ENCODE data around the gene MEIOSIN. TPM values are rescaled to one million over a fixed set of nuclear protein-coding genes. Genes with fewer than 3 reads are reported as not detected.

MEIOSIN gene
- total and polyA plus RNA-seq, 9 of the 15 experiments (the other 6 are each of a cell fraction or from before 2014, with no cell fraction given), result 0.06 to 2.0 (median 0.76) TPM

GRCh38 chr19:45768984-45769782, 35.9 kb downstream of the MEIOSIN start, which contains the start of gene SIX5 (continued):
- TF ChIP-seq BCLAF1 (IDR thresholded peaks at IDR 0.05; ENCODE audit: borderline replicate concordance in 1 of 2, control insufficient read depth in 1 of 2, low read depth in 2 of 2, low read length in 1 of 2) (no peak), SMARCB1 (IDR thresholded peaks at IDR 0.05; ENCODE audit: insufficient read length, low read depth) (no peak), PATZ1 (CRISPR knock-in tag; IDR thresholded peaks at IDR 0.05; ENCODE audit: borderline replicate concordance) (no peak), ELF2 (CRISPR knock-in tag; IDR thresholded peaks at IDR 0.05) (0 out of 2 replicates have a peak, but pooled peaks have one; percentile 37), HBP1 (CRISPR knock-in tag; IDR thresholded peaks at IDR 0.05) (no peak), USF1 (CRISPR knock-in tag; IDR thresholded peaks at IDR 0.05) (no peak), NR1H2 (CRISPR knock-in tag; IDR thresholded peaks at IDR 0.05) (no peak), CREB3L1 (IDR thresholded peaks at IDR 0.05; ENCODE audit: borderline replicate concordance, low read depth) (peak; percentile 42; the same call in 1 of the 2 replicates), ZBTB5 (IDR thresholded peaks at IDR 0.05) (no peak), PRMT5 (CRISPR knock-in tag; IDR thresholded peaks at IDR 0.05) (0 out of 2 replicates have a peak, but pooled peaks have one; percentile 51)
